ENCODE results near the gene SETMAR. TPM values are rescaled to one million over a fixed set of nuclear protein-coding genes. Genes with fewer than 3 reads are reported as not detected.
"Not testable (repeated sequence)": the region's sequence is repeated elsewhere in the genome, so short reads cannot be mapped to it uniquely, and the experiment has no call there.

The SETMAR gene
- total and polyA plus RNA-seq, 2 of the 8 experiments (the other 6 are each of a cell fraction or from before 2014, with no cell fraction given), result 16.1 to 25.3 TPM

DNA sequence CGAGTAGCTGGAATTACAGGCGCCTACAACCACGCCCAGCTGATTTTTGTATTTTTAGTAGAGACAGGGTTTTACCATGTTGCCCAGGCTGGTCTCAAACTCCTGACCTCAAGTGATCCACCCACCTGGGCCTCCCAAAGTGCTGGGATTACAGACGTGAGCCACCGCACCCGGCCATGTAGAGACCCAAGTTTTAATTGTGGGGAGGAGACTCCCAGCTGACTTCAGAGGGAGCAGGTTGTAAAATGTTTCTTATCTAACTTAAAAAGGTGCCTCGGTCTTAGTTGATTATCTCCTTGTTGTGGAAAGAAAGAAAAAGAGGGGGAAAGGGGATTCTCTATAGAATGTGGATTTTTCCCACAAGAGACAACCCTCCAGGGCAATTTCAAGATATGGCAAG is 2.0 kb downstream of the SETMAR start:
- H2BK120ac ChIP-seq (replicated peaks; ENCODE audit: low read depth, low read length); H4K8ac ChIP-seq (ENCODE audit: extremely low read depth, insufficient read depth, low read length); H3K4ac ChIP-seq (replicated peaks; ENCODE audit: insufficient read length, low read depth, low read length); H3K79me1 ChIP-seq (ENCODE audit: low read depth, low read length); H4K91ac ChIP-seq (replicated peaks; ENCODE audit: insufficient read length, low read length); H2BK20ac ChIP-seq (ENCODE audit: low read length); H3K27me3 ChIP-seq (replicated peaks in 1 of 4; ENCODE audit: control insufficient read depth in 3 of 4, extremely low read depth in 1 of 4, insufficient read depth in 3 of 4, low read length in 3 of 4); H3K14ac ChIP-seq (ENCODE audit: insufficient read length); H3K56ac ChIP-seq (replicated peaks; ENCODE audit: insufficient read length, low read depth, low read length); DNase-seq (ENCODE audit: low read depth in 1 of 2, low spot score in 2 of 2); H4K20me1 ChIP-seq (replicated peaks in 1 of 2; ENCODE audit: control insufficient read depth in 1 of 2, insufficient read depth in 2 of 2, low read length in 2 of 2); H3K18ac ChIP-seq (ENCODE audit: extremely low read depth, low read length); H2AK5ac ChIP-seq (ENCODE audit: low read depth, low read length); H4K5ac ChIP-seq (ENCODE audit: insufficient read length, low read depth, low read length); H2BK12ac ChIP-seq (ENCODE audit: low read depth, low read length); H3K23ac ChIP-seq (ENCODE audit: insufficient read length); H3K4me1 ChIP-seq (replicated peaks in 1 of 4; ENCODE audit: control insufficient read depth in 3 of 4, insufficient read depth in 4 of 4, low read length in 3 of 4); H3K9me3 ChIP-seq (ENCODE audit: insufficient read depth in 2 of 2, low read depth in 1 of 2, low read length in 1 of 2); H3K27ac ChIP-seq (ENCODE audit: low read depth, low read length); FAIRE-seq; H2AFZ ChIP-seq (ENCODE audit: low read length); H3K4me3 ChIP-seq (ENCODE audit: extremely low read depth in 1 of 4, insufficient read depth in 2 of 4, low read depth in 3 of 4, low read length in 4 of 4); H2BK15ac ChIP-seq (ENCODE audit: low read length); H3K9ac ChIP-seq (replicated peaks in 1 of 4; ENCODE audit: extremely low read depth in 1 of 4, low read depth in 3 of 4, low read length in 3 of 4); H2BK5ac ChIP-seq (ENCODE audit: low read depth, low read length); H3K23me2 ChIP-seq (ENCODE audit: low read depth, low read length): not testable (repeated sequence)
- CTCF ChIA-PET (ENCODE audit: partially characterized antibody), result interaction anchor here (1.3 to 1.5 kb wide), 2 partner anchors 10 to 328 kb away, joined by 4 read pairs; no protein-coding TSS in a partner anchor
- Histone ChIP-seq H3K79me2 (ENCODE audit: control insufficient read depth in 1 of 2, insufficient read depth in 2 of 2, low read length in 2 of 2) (peaks cover 0 to 24% of the 10 kb centered on the region in 2 experiments; a peak in 2 of 4 replicates), H3K4me2 (ENCODE audit: insufficient read depth in 1 of 2, low read depth in 2 of 2, low read length in 2 of 2) (peak overlapping the region in 1 of 2 experiments; percentile 84; a peak in 2 of 4 replicates), H3K36me3 (ENCODE audit: control insufficient read depth in 2 of 4, insufficient read depth in 4 of 4, low read length in 3 of 4) (peaks cover 0 to 11% (median 3%) of the 10 kb centered on the region in 4 experiments; a peak in 2 of 8 replicates)
- POLR2A ChIA-PET (ENCODE audit: partially characterized antibody), result interaction anchor here (1.3 to 1.5 kb wide), 2 partner anchors 45 to 188 kb away, joined by 3 to 4 read pairs; partner anchors contain the start of gene ITPR1
- WGBS, 2 experiments (ENCODE audit: extremely low coverage in 1 of 2, insufficient coverage in 1 of 2, insufficient read length in 1 of 2, insufficient replicate concordance in 2 of 2, low coverage in 1 of 2, low lambda C conversion rate in 2 of 2, missing lambda C conversion rate in 1 of 2), result 79% methylated on average over 7 of the region's 7 CpGs; no CpG with 5 or more reads in 1 of the 2 experiments
